HG03103 (cell line): ENCODE data around the gene MTHFD1L.

Source experiments
- ATAC-seq: cut with Tn5 transposase; IDR thresholded peaks from one replicate; pipeline ENCODE4 v1.9.1; 2021; ENCODE audit warnings: low read depth; ENCODE audit not compliant: unreplicated experiment

The MTHFD1L gene

GRCh38 chr6:150930841-150931240, 65.3 kb downstream of the MTHFD1L start:
- no peak for ATAC-seq

GRCh38 chr6:150931405-150931804, 65.9 kb downstream of the MTHFD1L start:
- no peak for ATAC-seq

GRCh38 chr6:150932996-150933395, 67.5 kb downstream of the MTHFD1L start:
- no peak for ATAC-seq

GRCh38 chr6:150934380-150934779, 68.9 kb downstream of the MTHFD1L start:
- ATAC-seq = no peak

- no peak for ATAC-seq
These were observed 70.6 kb downstream of the MTHFD1L start for GRCh38 chr6:150936021-150936555.

- no peak for ATAC-seq
These were observed 71.8 kb downstream of the MTHFD1L start for GRCh38 chr6:150937132-150937906.

GRCh38 chr6:150939399-150939798, 73.9 kb downstream of the MTHFD1L start:
- no peak for ATAC-seq

- ATAC-seq = no peak
These were observed 75.4 kb downstream of the MTHFD1L start for GRCh38 chr6:150940941-150941340.

- no peak for ATAC-seq
These were observed 84.0 kb downstream of the MTHFD1L start for GRCh38 chr6:150949526-150949925.

- no peak for ATAC-seq
These were observed 88.3 kb downstream of the MTHFD1L start for GRCh38 chr6:150953851-150954250.

- ATAC-seq = no peak
These were observed 93.7 kb downstream of the MTHFD1L start for GRCh38 chr6:150959166-150959565.

- ATAC-seq = no peak
These were observed 96.9 kb downstream of the MTHFD1L start for GRCh38 chr6:150962436-150962835.

GRCh38 chr6:150964765-150965164, 99.3 kb downstream of the MTHFD1L start:
- no peak for ATAC-seq

GRCh38 chr6:150966786-150967185, 101.3 kb downstream of the MTHFD1L start:
- ATAC-seq = no peak

GRCh38 chr6:150967381-150967780, 101.9 kb downstream of the MTHFD1L start:
- no peak for ATAC-seq

- no peak for ATAC-seq
These were observed 102.4 kb downstream of the MTHFD1L start for GRCh38 chr6:150967910-150968309.

- no peak for ATAC-seq
These were observed 104.4 kb downstream of the MTHFD1L start for GRCh38 chr6:150969901-150970300.

GRCh38 chr6:150971219-150971618, 105.7 kb downstream of the MTHFD1L start:
- no peak for ATAC-seq

GRCh38 chr6:150975136-150975535, 109.6 kb downstream of the MTHFD1L start:
- ATAC-seq = no peak

- no peak for ATAC-seq
These were observed 111.8 kb downstream of the MTHFD1L start for GRCh38 chr6:150977281-150977680.

- no peak for ATAC-seq
These were observed 113.1 kb downstream of the MTHFD1L start for GRCh38 chr6:150978624-150979023.

- ATAC-seq = no peak
These were observed 114.4 kb downstream of the MTHFD1L start for GRCh38 chr6:150979826-150980350.
